Measurements from ENCODE around the gene CCBE1.

DNA sequence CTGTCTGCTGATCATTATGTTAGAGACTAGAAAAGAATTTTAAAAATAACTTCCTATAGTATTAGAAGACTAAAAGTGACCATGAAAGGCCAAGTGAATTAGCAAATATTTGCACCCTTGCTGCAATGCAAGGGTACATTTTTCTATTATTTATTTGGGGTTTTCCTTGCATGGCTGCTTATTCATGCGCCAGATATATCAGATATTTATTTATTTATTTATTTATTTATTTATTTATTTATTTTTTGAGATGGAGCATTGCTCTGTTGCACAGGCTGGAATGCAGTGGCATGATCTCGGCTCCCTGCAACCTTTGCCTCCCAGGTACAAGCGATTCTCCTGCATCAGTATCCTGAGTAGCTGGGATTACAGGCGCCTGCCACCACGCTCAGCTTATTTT lies 211.8 kb downstream of the CCBE1 start:
- no peak for TF ChIP-seq POLR2AphosphoS5 (IDR thresholded peaks at IDR 0.05)
- TF ChIP-seq, protein P1, sequence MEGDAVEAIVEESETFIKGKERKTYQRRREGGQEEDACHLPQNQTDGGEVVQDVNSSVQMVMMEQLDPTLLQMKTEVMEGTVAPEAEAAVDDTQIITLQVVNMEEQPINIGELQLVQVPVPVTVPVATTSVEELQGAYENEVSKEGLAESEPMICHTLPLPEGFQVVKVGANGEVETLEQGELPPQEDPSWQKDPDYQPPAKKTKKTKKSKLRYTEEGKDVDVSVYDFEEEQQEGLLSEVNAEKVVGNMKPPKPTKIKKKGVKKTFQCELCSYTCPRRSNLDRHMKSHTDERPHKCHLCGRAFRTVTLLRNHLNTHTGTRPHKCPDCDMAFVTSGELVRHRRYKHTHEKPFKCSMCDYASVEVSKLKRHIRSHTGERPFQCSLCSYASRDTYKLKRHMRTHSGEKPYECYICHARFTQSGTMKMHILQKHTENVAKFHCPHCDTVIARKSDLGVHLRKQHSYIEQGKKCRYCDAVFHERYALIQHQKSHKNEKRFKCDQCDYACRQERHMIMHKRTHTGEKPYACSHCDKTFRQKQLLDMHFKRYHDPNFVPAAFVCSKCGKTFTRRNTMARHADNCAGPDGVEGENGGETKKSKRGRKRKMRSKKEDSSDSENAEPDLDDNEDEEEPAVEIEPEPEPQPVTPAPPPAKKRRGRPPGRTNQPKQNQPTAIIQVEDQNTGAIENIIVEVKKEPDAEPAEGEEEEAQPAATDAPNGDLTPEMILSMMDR (IDR thresholded peaks at IDR 0.05): no peak
- TF ChIP-seq POLR2A (IDR thresholded peaks at IDR 0.05): no peak
- TF ChIP-seq EP300 (IDR thresholded peaks at IDR 0.05): no peak
